ENCODE results near the gene FUOM. TPM values are rescaled to one million over a fixed set of nuclear protein-coding genes. Genes with fewer than 3 reads are reported as not detected.
"Not testable (repeated sequence)": the region's sequence is repeated elsewhere in the genome, so short reads cannot be mapped to it uniquely, and the experiment has no call there.

The FUOM gene
- total RNA-seq, 1 experiment from 2014 or later, result 0.80 TPM

GRCh38 chr10:133388236-133388972, 30.6 kb upstream of the FUOM start:
- DNase-seq (ENCODE audit: low read depth), result no peak

DNA sequence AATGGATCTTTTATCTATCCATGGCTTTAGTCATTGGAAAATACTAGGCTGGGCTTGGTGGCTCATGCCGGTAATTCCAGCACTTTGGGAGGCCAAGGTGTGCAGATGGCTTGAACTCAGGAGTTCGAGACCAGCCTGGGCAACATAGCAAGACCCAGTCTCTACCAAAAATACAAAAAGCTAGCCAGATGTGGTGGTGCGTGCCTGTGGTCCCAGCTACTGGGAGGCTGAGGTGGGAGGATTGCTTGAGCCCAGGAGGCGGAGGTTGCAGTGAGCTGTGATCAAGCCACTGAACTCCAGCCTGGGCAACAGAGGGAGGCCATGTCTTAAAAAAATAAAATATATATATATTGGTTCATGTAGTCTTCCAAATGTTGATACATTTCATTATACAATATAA, 29.1 kb upstream of the FUOM start:
- DNase-seq (ENCODE audit: low read depth), result not testable (repeated sequence)

- no peak for DNase-seq (ENCODE audit: low read depth)
Measured at GRCh38 chr10:133385214-133385613, 27.4 kb upstream of the FUOM start.

DNA sequence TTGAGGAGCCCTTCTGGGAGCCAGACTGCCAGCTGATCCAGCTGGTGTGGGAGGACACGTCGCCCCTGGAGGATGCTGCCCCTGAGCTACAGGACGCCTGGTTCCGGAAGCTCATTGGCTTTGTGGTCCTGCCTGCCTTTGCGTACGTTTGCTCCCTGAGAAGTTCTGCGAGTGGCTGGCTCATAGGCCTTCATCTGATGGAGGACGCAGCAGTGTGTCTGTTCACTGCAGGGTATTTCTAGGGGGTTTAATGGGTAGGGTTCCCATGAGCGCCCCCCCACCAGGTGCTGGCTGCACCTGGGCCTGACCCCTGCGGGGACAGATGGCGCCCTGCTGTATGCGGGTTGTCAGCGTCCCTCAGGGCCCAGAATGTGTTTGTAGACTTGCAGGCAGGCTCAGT, 26.3 kb upstream of the FUOM start:
- DNase-seq (ENCODE audit: low read depth), result no peak

- DNase-seq (ENCODE audit: low read depth), result no peak
Measured at GRCh38 chr10:133383551-133383950, 25.7 kb upstream of the FUOM start.

DNA sequence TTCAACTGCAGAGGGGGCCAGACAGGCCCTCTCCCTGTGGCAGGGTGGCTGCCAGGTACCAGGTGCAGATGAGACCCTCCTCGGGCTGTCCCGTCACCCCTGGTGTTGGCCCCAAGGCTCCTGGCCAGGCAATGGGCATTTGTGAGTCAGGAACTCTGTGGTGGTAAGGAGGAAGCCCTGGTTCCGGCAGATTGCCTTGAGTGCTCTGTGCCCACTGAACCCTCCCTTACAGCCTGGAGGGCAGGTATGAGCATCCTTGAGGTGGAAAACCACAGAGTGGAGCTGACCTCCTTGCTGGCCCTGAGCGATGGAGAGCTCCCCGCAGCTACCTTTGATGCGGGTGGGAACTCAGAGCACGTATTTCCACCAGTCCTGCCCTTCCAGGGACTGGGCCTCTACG, 23.2 kb upstream of the FUOM start:
- no peak for DNase-seq (ENCODE audit: low read depth)

DNA sequence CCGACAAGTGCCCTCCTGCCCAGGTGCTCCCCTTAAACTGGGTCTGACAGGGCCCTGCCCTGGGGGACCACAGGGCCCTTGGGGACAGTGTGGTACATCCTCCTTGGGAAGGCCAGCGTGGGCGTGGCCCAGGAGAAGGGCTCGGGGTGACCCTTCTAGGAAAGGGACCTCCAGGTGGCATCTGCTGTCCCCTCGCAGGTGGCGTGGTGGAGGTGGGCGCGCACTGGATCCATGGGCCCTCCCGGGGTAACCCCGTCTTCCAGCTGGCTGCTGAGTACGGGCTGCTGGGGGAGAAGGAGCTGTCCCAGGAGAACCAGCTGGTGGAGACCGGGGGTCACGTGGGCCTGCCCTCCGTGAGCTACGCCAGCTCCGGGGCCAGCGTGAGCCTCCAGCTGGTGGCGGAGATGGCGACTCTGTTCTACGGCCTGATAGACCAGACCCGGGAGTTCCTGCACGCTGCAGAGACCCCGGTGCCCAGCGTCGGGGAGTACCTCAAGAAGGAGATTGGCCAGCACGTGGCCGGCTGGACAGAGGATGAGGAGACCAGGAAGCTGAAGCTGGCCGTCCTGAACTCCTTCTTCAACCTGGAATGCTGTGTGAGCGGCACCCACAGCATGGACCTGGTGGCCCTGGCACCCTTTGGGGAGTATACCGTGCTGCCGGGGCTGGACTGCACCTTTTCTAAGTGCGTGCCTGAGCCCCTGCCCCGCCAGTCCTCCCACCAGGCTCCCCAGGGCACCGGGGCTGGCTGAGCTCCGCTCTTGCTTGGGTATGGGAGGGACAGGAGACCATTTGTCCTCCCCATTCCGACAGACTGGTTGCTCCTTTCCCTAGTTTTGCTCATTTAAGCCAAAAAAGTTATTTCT, 22.2 kb upstream of the FUOM start:
- no peak for DNase-seq (ENCODE audit: low read depth)

DNA sequence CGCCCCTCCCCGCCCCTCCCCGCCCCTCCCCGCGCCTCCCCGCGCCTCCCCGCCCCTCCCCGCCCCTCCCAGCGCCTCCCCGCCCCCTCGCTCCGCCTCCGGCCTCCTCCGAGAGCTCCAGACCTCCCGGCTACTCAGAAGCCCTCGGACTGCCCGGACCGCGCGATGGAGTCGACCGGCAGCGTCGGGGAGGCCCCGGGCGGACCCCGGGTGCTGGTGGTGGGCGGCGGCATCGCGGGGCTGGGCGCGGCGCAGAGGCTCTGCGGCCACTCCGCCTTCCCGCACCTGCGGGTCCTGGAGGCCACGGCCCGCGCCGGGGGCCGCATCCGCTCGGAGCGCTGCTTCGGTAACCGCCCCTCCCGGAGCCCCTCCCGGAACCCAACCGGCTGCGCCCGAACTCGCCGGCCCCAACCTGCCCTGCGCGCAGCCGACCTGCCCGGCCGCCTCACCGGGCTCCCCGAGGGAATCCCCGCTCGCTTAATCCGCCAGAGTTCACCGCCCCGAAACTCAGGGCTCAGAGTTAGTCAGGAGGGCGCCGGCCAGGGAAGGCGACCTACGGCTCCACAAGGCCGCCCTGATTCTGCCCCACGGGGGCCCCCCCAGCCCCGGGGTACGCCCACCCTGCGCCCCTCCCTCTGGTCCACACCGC, 21.5 kb upstream of the FUOM start, which contains the start of gene PAOX:
TSS of gene PAOX (plus strand) at position 111 of the 649 bp plus-strand sequence. CDS start at position 166, 55 bp downstream.
- peak; percentile 44 for DNase-seq (ENCODE audit: low read depth)

- DNase-seq (ENCODE audit: low read depth), result peak; percentile 37
Measured at GRCh38 chr10:133378251-133379096, 20.7 kb upstream of the FUOM start.

DNA sequence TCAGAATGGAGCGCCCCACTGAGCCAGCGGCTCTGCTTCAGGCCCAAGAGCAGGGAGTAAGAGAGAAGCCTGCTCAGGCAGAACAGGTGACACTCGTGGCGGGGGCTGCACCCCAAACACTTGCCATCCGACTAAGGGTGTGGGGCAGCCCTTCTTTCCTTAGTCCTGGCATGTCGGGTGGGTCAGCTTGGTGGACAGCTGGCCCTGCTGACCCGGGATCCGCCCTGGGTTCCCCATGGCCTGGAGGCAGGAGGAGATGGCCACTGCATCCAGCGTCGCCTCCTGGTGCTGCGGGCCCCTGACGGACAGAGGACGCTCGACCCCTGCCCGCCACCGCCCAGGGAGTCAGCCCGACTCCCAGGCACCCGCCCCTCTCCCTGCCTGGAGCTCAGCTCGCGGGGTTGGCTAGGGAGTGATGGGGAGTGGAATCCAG, 20.0 kb upstream of the FUOM start:
- no peak for DNase-seq (ENCODE audit: low read depth)

DNA sequence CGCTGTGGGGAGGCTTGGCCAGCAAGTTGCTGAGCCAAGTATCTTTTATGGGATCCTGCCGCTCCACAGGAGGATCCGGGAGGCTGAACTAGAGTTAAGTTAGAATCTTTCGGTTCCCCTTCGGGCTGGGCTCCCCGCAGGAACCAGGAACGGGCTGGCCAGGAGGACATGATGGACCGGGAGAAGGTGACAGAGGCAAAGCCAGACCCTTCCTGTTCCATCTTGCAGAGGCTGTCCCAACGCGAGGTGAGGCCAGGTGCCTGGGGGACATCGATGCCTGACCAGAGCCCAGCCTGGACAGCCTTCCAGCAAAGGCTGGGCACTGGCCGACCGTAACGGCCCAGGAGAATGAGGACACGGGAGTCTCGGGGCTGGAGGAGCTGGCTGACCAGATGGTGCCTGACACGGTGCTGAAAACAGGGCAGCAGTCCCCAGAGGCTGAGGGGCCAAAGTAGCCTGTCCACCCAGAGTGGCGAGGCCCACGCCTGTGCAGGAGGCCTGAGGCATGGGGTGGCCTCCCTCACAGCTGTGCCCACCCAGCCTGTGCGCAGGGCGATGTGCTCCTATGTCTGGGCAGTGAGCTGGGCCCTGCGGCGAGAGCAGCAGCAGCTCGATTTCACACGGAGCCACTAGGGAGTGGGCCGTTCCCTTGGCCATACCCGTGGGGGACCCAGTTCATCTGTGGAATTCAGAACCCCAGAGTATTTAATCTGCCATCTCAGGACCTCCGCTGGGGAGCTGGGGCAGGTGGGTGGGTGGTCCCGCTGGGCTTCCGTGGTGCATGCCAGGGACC, 19.4 kb upstream of the FUOM start:
- no peak for DNase-seq (ENCODE audit: low read depth)

DNA sequence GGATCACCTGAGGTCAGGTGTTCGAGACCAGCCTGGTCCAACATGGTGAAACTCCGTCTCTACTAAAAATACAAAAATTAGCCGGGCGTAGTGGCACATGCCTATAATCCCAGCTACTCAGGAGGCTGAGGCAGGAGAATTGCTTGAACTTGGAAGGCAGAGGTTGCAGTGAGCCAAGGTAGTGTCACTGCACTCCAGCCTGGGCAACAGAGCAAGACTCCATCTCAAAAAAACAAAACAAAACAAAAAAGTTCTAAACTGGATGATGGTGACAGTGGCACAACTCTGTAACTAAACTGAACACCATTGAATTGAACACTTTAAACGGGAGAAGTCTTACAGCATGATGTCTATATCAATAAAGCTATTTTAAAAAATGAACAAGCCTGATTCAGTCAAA, 18.4 kb upstream of the FUOM start:
- not testable (repeated sequence) for DNase-seq (ENCODE audit: low read depth)

DNA sequence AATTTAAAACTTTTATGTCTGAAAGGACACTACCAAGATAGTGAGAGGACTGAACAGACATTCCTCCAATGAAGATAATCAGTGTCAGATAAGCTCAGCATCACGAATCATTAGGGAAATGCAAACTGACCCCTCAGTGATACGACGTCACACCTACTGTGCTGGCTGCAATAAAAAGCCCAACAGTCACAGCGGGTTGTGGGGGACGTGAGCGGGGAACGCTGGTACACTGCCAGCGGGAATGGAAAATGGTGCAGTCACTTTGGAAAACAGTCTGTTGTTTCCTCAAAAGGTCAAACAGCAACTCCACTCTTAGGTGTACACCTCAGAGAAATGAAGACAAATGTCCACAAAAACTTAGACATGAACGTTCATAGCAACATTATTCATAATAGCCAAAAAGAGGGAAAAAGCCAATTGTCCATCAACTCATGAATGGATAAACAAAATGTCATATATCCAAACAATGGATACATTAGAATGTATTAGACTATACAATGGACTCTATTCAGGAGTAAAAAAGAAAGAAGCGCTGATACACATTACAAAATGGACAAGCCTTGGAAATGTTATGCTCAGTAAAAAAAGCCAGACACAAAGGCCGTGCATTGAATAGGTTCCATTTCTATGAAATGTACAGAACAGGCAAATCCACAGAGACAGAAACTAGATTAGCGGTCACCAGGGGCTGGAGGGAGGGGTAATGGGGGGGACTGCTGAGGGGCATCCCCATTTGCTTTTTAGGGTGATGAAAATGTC, 17.7 kb upstream of the FUOM start:
- DNase-seq (ENCODE audit: low read depth), result no peak

- DNase-seq (ENCODE audit: low read depth), result peak; percentile 94
Measured at GRCh38 chr10:133373174-133374090, 15.6 kb upstream of the FUOM start, which contains the start of gene ECHS1. TSS of gene ECHS1 (minus strand) at chr10:133373354. CDS start at chr10:133373333, 21 bp downstream.

GRCh38 chr10:133372507-133372906, 14.7 kb upstream of the FUOM start:
- no peak for DNase-seq (ENCODE audit: low read depth)

DNA sequence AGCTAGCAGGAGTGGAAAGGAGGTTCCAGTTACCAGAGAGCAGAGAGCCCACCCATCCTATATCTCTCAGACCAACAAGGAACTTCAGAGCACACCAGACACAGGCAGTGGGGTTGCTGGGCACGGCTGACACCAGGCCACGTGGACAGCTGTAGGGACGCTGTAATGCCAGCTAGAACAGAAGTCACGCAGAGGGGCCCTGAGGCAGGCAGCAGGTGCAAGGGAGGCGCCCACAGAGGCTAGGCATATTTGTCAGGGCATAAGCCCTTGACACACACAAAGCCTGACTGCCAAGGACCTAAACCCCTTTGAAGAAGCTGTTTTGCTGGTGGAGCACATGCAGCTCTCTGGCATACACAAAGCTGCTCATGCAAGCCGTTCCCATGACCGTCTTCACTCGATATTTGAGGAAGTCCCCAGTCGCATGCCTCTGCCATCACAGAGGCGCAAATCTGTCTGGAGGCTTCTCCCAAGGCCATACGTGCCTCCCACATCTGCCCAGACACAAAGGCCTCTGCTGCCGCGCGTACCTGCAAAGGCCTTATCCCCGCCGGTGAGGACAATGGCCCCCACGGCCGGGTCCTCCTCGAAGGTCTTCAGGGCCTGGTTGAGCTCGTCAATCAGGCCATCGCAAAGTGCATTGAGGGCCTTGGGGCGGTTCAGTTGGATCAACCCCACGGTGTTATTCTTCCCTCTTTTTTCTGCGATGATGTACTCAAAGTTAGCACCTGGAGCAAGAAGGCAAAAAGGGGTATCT, 12.4 kb upstream of the FUOM start:
- no peak for DNase-seq (ENCODE audit: low read depth)

- DNase-seq (ENCODE audit: low read depth), result no peak
Measured at GRCh38 chr10:133368153-133368552, 10.3 kb upstream of the FUOM start.

GRCh38 chr10:133367461-133367860, 9.6 kb upstream of the FUOM start:
- not testable (repeated sequence) for DNase-seq (ENCODE audit: low read depth)

Data from Daoy (cell line).